SU-DHL-6 (cell line): Measurements from ENCODE around the gene C1QB.

Experiments used
- H2AFZ ChIP-seq: fragments of 200-600 bp; sonication (generic); 2 replicates; pipeline ENCODE4 v1.6.1; 2014; ENCODE audit warnings: low read depth, mild to moderate bottlenecking, moderate library complexity, mixed read lengths, antibody characterized with exemption, low read length; ENCODE audit not compliant: severe bottlenecking
- H3F3A ChIP-seq: fragments of 200-600 bp; shearing (Covaris generic); 2 replicates; pipeline ENCODE4 v1.6.0; 2016; ENCODE audit warnings: antibody characterized with exemption, mild to moderate bottlenecking; ENCODE audit not compliant: insufficient read depth
- H3K27ac ChIP-seq: fragments of 200-600 bp; sonication (generic); 2 replicates; pipeline ENCODE4 v1.5.1; 2016; ENCODE audit warnings: low read depth, mild to moderate bottlenecking, low read length, moderate library complexity, mixed read lengths
- H3K27me3 ChIP-seq: fragments of 200-600 bp; sonication (generic), shearing (Covaris generic); 2 replicates; pipeline ENCODE4 v1.6.0; 2014; ENCODE audit warnings: mild to moderate bottlenecking, low read length
- H3K36me3 ChIP-seq: fragments of 200-600 bp; sonication (generic); 2 replicates; pipeline ENCODE4 v1.6.1; 2014; ENCODE audit warnings: mild to moderate bottlenecking, low read length, mixed read lengths
- H3K4me2 ChIP-seq: fragments of 300-600, 200-600 bp; shearing (Covaris generic), sonication (generic); 2 replicates; pipeline ENCODE4 v1.6.0; 2014; ENCODE audit warnings: low read length, low read depth, mild to moderate bottlenecking; ENCODE audit not compliant: poor library complexity, severe bottlenecking
- H3K4me3 ChIP-seq: fragments of 200-600 bp; sonication (generic); 2 replicates; pipeline ENCODE4 v1.5.1; 2014; ENCODE audit warnings: antibody characterized with exemption, low read length, mild to moderate bottlenecking, mixed read lengths; ENCODE audit not compliant: insufficient read depth, poor library complexity, severe bottlenecking
- H3K79me2 ChIP-seq: fragments of 200-600 bp; sonication (generic); 2 replicates; pipeline ENCODE4 v1.6.1; 2014; ENCODE audit warnings: mild to moderate bottlenecking, low read length, moderate library complexity; ENCODE audit not compliant: insufficient read depth
- H3K9ac ChIP-seq: fragments of 200-600 bp; sonication (generic); 2 replicates; pipeline ENCODE4 v1.7.0; 2014; ENCODE audit warnings: mild to moderate bottlenecking, low read length
- H3K9me2 ChIP-seq: fragments of 200-600 bp; sonication (generic); replicated peaks from 2 replicates; pipeline ENCODE4 v1.6.1; 2014; ENCODE audit warnings: low read length; ENCODE audit not compliant: insufficient read depth
- H3K9me3 ChIP-seq: fragments of 200-600 bp; sonication (generic); 2 replicates; pipeline ENCODE4 v1.6.1; 2014; ENCODE audit warnings: low read length, mixed read lengths; ENCODE audit not compliant: insufficient read depth
- H4K20me1 ChIP-seq: fragments of 200-600 bp; sonication (generic); 2 replicates; pipeline ENCODE4 v1.6.1; 2014; ENCODE audit warnings: low read depth, mild to moderate bottlenecking, antibody characterized with exemption, low read length, moderate library complexity, mixed read lengths
- EZH2phosphoT487 ChIP-seq: fragments of 200-600 bp; sonication (generic), shearing (Covaris generic); conservative IDR thresholded peaks from 2 replicates; pipeline ENCODE4 v1.6.1; 2018; ENCODE audit warnings: mild to moderate bottlenecking, antibody characterized with exemption, low read length, moderate library complexity, mixed read lengths
- TF ChIP-seq, protein P1 (sequence below): fragments of 200-600 bp; sonication (generic); IDR thresholded peaks from one replicate; pipeline ENCODE4 v1.5.1; 2017; ENCODE audit warnings: antibody characterized with exemption, mild to moderate bottlenecking, low read length, moderate library complexity; ENCODE audit not compliant: insufficient read depth, poor library complexity, severe bottlenecking

The C1QB gene

DNA sequence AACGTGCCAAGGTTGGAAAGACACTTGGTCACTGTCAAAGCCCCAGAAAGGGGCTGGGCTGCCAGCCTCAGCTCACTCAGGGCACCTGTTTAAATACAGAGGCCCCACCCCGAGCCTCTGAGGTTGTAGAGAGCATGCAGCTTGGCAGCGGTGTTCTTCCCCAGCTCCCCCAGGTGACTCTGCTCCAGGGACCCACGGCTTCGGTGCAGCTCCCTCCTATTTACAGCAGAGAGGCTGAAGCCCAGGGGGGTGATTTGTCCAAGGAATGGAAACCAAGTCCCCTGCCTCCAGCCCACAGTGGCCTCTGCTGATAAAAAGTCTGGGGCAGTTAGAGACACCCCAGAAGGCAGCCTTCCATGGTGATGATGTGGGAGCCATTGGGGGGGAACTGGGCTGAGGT lies 25.7 kb upstream of the C1QB start:
- Histone ChIP-seq H3K27me3 (no peaks in the 10 kb centered on the region), H3K4me2 (no peak overlapping the region), H3K4me3 (no peak overlapping the region), H4K20me1 (no peaks in the 10 kb centered on the region), H3K9me2 (no peaks in the 10 kb centered on the region), H3K36me3 (no peaks in the 10 kb centered on the region), H3K9me3 (no peaks in the 10 kb centered on the region), H3K79me2 (no peaks in the 10 kb centered on the region), H3F3A (no peaks in the 10 kb centered on the region), H2AFZ (no peak overlapping the region), H3K27ac (no peak overlapping the region), H3K9ac (no peak overlapping the region)
- TF ChIP-seq, protein P1, sequence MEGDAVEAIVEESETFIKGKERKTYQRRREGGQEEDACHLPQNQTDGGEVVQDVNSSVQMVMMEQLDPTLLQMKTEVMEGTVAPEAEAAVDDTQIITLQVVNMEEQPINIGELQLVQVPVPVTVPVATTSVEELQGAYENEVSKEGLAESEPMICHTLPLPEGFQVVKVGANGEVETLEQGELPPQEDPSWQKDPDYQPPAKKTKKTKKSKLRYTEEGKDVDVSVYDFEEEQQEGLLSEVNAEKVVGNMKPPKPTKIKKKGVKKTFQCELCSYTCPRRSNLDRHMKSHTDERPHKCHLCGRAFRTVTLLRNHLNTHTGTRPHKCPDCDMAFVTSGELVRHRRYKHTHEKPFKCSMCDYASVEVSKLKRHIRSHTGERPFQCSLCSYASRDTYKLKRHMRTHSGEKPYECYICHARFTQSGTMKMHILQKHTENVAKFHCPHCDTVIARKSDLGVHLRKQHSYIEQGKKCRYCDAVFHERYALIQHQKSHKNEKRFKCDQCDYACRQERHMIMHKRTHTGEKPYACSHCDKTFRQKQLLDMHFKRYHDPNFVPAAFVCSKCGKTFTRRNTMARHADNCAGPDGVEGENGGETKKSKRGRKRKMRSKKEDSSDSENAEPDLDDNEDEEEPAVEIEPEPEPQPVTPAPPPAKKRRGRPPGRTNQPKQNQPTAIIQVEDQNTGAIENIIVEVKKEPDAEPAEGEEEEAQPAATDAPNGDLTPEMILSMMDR, result no peak
- no peak for TF ChIP-seq EZH2phosphoT487

DNA sequence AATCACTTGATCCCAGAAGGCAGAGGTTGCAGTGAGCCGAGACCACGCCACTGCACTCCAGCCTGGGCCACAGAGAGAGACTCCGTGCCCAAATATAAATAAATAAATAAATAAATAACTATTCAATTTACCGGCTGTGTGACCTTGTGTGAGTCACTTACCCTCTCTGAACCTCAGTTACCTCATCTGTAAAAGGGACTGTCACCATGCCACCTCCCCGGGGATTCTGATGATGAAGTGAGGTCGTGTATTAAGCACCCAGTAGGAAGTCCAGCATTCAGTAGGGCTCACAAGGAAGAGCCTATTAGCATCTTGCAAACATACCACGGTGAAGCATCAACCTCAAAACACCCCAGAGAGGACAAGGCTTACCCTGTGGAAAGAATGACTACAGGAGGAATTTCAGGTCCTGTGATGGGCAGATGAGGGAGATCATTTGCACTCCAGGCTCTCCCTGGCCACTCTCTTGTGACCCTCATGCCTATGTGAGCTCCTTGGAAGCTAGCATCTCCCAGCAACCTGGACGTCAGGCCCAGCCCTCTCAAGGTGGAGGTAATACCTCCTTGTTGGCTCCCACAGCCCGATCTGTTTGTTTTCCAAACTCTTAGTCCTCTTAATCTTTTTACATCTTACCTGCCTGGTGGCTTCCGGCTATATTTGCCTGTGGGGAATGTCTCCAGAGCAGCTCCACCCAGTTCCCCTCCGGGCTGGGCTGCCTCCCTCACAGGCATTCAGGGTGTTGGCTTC lies 24.2 kb upstream of the C1QB start:
- H3K9me2 ChIP-seq, result no peaks in the 10 kb centered on the region
- H3K9ac ChIP-seq, result no peak overlapping the region
- no peaks in the 10 kb centered on the region for H3K27me3 ChIP-seq
- TF ChIP-seq EZH2phosphoT487, result no peak
- TF ChIP-seq, protein P1, result no peak
- no peaks in the 10 kb centered on the region for H3K9me3 ChIP-seq
- H3K4me3 ChIP-seq, result no peak overlapping the region
- H3K79me2 ChIP-seq, result no peaks in the 10 kb centered on the region
- no peaks in the 10 kb centered on the region for H3K36me3 ChIP-seq
- no peak overlapping the region for H3K27ac ChIP-seq
- no peak overlapping the region for H2AFZ ChIP-seq
- no peaks in the 10 kb centered on the region for H4K20me1 ChIP-seq
- H3F3A ChIP-seq, result no peaks in the 10 kb centered on the region
- no peak overlapping the region for H3K4me2 ChIP-seq

DNA sequence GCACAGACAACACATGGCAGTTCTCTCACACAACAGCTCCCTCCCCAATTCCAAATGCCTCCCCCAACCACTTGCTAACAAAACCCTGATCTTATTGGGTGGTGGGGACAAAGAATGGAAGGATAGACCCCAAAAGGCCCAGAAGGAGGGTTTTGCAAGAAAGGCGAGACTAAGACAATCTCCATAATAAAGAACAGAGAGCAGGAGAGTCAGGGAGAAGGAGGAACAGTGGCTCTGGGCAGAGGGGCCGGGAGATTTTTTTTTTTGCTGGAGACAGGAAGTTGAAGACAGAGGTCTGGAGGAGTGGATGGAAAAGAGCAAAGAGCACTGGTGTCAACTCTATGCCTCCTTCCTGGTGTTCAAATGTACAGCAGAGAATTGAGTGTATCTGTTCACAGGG lies 23.1 kb upstream of the C1QB start:
- H3K27me3 ChIP-seq, result no peaks in the 10 kb centered on the region

More for the DNA sequence above, 23.1 kb upstream of the C1QB start:
- Histone ChIP-seq H3K4me2 (no peak overlapping the region), H3K4me3 (no peak overlapping the region), H4K20me1 (no peaks in the 10 kb centered on the region), H3K36me3 (no peaks in the 10 kb centered on the region), H2AFZ (no peak overlapping the region), H3K9me2 (no peaks in the 10 kb centered on the region), H3K9me3 (no peaks in the 10 kb centered on the region), H3K79me2 (no peaks in the 10 kb centered on the region), H3F3A (no peaks in the 10 kb centered on the region), H3K27ac (no peak overlapping the region), H3K9ac (no peak overlapping the region)
- no peak for TF ChIP-seq EZH2phosphoT487
- TF ChIP-seq, protein P1, result no peak
